ENCODE data around the gene ADGRL2.

Gene ADGRL2

DNA sequence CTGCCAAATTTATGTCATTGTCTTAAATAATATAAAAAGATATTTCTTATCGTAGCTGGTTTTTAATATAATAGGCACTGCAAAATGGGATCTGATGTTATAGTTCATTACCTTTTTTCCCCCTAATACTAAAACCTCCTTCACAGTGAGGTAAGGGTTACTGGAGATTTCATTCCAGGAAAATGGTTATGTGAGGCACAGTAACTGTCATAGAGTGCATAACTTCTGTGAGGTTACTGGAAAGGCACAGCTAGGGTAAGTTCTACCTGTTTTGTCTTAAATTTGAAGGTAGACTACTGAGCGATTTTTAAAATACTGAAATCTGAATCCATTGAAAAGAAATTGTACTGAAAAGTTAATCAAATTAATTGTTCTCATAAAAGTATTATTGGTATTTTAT lies 13.0 kb downstream of the ADGRL2 start:
- in situ Hi-C loops (cut with MboI; ENCODE audit: low pct_unique_long_range_greater_than_20kb, low sequenced_read_pairs, unreplicated experiment), result no loop called here
- DNase-seq (ENCODE audit: low spot score), result no peak
- TF ChIP-seq, protein P1, sequence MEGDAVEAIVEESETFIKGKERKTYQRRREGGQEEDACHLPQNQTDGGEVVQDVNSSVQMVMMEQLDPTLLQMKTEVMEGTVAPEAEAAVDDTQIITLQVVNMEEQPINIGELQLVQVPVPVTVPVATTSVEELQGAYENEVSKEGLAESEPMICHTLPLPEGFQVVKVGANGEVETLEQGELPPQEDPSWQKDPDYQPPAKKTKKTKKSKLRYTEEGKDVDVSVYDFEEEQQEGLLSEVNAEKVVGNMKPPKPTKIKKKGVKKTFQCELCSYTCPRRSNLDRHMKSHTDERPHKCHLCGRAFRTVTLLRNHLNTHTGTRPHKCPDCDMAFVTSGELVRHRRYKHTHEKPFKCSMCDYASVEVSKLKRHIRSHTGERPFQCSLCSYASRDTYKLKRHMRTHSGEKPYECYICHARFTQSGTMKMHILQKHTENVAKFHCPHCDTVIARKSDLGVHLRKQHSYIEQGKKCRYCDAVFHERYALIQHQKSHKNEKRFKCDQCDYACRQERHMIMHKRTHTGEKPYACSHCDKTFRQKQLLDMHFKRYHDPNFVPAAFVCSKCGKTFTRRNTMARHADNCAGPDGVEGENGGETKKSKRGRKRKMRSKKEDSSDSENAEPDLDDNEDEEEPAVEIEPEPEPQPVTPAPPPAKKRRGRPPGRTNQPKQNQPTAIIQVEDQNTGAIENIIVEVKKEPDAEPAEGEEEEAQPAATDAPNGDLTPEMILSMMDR (IDR thresholded peaks at IDR 0.05; ENCODE audit: extremely low read depth, insufficient read depth, missing control alignments), result no peak

DNA sequence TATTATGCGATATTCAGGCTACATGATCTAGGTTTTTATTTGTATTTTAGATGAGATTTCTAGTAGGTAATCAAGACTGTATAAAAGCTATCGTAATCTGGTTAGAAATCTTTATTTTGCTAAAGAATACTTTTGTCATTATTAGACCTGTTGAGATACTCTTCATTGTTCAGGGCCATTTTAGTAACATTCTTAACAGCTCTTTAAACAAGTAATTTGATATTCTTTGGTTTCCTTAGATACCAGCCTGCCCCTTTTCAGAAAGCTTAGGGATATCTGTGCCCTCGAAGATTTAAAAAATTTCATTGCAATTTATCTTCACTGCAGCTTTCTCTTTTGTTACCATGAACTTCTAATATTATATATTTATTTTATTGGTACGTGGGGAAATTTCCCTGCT lies 18.9 kb downstream of the ADGRL2 start:
- in situ Hi-C loops (cut with MboI; ENCODE audit: low pct_unique_long_range_greater_than_20kb, low sequenced_read_pairs, unreplicated experiment), result no loop called here
- no peak for DNase-seq (ENCODE audit: low spot score)

DNA sequence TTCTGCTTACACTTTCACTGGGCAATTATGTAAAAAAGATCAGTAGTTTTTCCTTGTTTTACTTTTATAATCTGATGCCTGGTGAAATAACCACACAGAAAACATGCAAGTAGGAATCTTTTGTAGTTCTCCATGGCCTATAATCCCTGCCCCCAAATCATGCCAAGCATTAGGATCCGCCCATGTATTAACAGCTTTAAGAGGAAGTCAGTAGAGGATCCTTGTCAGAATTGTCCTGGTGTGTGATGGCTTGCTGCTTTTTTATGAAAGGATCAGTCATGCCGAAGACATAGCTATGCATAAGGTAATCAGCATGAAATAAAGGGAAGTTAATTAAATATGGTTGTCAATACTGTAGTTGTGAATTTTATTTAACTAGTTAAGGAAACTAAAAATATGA lies 20.0 kb downstream of the ADGRL2 start:
- in situ Hi-C loops (cut with MboI; ENCODE audit: low pct_unique_long_range_greater_than_20kb, low sequenced_read_pairs, unreplicated experiment), result no loop called here
- DNase-seq (ENCODE audit: low spot score), result no peak
- TF ChIP-seq, protein P1 (IDR thresholded peaks at IDR 0.05; ENCODE audit: extremely low read depth, insufficient read depth, missing control alignments), result no peak

More for the DNA sequence above, 18.9 kb downstream of the ADGRL2 start:
- TF ChIP-seq, protein P1 (IDR thresholded peaks at IDR 0.05; ENCODE audit: extremely low read depth, insufficient read depth, missing control alignments), result no peak

GRCh38 chr1:81823082-81823481 lies 22.3 kb downstream of the ADGRL2 start:
- in situ Hi-C loops (cut with MboI; ENCODE audit: low pct_unique_long_range_greater_than_20kb, low sequenced_read_pairs, unreplicated experiment), result no loop called here
- no peak for DNase-seq (ENCODE audit: low spot score)
- TF ChIP-seq, protein P1 (IDR thresholded peaks at IDR 0.05; ENCODE audit: extremely low read depth, insufficient read depth, missing control alignments), result no peak

DNA sequence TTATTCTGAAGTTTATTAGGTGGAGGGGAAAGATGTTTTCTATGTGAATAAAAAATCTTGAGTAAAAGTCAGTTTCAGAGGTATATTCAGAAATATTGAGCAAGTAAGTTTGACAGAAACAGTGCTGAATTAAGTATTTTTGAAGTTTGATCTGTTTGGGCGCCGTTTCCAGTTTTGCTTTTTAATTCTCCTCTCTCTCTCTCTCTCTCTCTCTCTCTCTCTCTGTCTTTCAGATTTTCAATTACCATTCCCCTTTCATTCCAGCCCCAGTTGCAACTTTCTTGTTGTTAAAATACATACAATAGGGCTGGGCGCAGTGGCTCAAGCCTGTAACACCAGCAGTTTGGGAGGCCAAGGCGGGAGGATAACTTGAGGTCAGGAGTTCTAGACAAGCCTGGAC lies 24.0 kb downstream of the ADGRL2 start:
- in situ Hi-C loops (cut with MboI; ENCODE audit: low pct_unique_long_range_greater_than_20kb, low sequenced_read_pairs, unreplicated experiment), result no loop called here
- TF ChIP-seq, protein P1 (IDR thresholded peaks at IDR 0.05; ENCODE audit: extremely low read depth, insufficient read depth, missing control alignments), result no peak
- DNase-seq (ENCODE audit: low spot score), result no peak

GRCh38 chr1:81827942-81828341 lies 27.2 kb downstream of the ADGRL2 start:
- in situ Hi-C loops (cut with MboI; ENCODE audit: low pct_unique_long_range_greater_than_20kb, low sequenced_read_pairs, unreplicated experiment), result no loop called here
- no peak for DNase-seq (ENCODE audit: low spot score)
- TF ChIP-seq, protein P1 (IDR thresholded peaks at IDR 0.05; ENCODE audit: extremely low read depth, insufficient read depth, missing control alignments), result no peak

GRCh38 chr1:81832573-81832972 lies 31.8 kb downstream of the ADGRL2 start:
- no peak for DNase-seq (ENCODE audit: low spot score)
- TF ChIP-seq, protein P1 (IDR thresholded peaks at IDR 0.05; ENCODE audit: extremely low read depth, insufficient read depth, missing control alignments), result no peak
- in situ Hi-C loops (cut with MboI; ENCODE audit: low pct_unique_long_range_greater_than_20kb, low sequenced_read_pairs, unreplicated experiment), result no loop called here
